ENCODE data around the gene MMAB. TPM values are rescaled to one million over a fixed set of nuclear protein-coding genes. Genes with fewer than 3 reads are reported as not detected.

Gene MMAB
- polyA plus RNA-seq, 5 donors: 22.7 to 36.2 (median 26.5) TPM

- no peak for DNase-seq
These were observed 12.2 kb downstream of the MMAB start for GRCh38 chr12:109560867-109561710.

GRCh38 chr12:109559601-109560000 is 13.7 kb downstream of the MMAB start:
- DNase-seq: no peak

GRCh38 chr12:109559200-109559505 is 14.2 kb downstream of the MMAB start:
- no peak for DNase-seq

GRCh38 chr12:109558374-109559199 is 14.7 kb downstream of the MMAB start:
- DNase-seq: no peak

GRCh38 chr12:109557805-109558204 is 15.5 kb downstream of the MMAB start:
- DNase-seq: no peak

GRCh38 chr12:109557200-109557599 is 16.1 kb downstream of the MMAB start:
- DNase-seq: no peak

GRCh38 chr12:109555431-109556315 is 17.6 kb downstream of the MMAB start:
- DNase-seq: no peak

- no peak for DNase-seq
These were observed 18.5 kb downstream of the MMAB start for GRCh38 chr12:109554761-109555160.

- no peak for DNase-seq
These were observed 19.3 kb downstream of the MMAB start for GRCh38 chr12:109553906-109554500.

- no peak for DNase-seq
These were observed 19.8 kb downstream of the MMAB start for GRCh38 chr12:109553483-109553882.

GRCh38 chr12:109552971-109553370 is 20.3 kb downstream of the MMAB start:
- no peak for DNase-seq

- DNase-seq: no peak
These were observed 22.2 kb downstream of the MMAB start for GRCh38 chr12:109551108-109551507.

GRCh38 chr12:109550281-109550680 is 23.0 kb downstream of the MMAB start:
- no peak for DNase-seq

GRCh38 chr12:109549613-109550270 is 23.6 kb downstream of the MMAB start:
- no peak for DNase-seq

- no peak for DNase-seq
These were observed 25.0 kb downstream of the MMAB start for GRCh38 chr12:109548258-109548657.

GRCh38 chr12:109547286-109547685 is 26.0 kb downstream of the MMAB start:
- no peak for DNase-seq

GRCh38 chr12:109545826-109546225 is 27.5 kb downstream of the MMAB start:
- DNase-seq: no peak

GRCh38 chr12:109544955-109545531 is 28.3 kb downstream of the MMAB start:
- DNase-seq: no peak

- no peak for DNase-seq
These were observed 30.4 kb downstream of the MMAB start for GRCh38 chr12:109542876-109543275.

GRCh38 chr12:109542014-109542413 is 31.3 kb downstream of the MMAB start:
- no peak for DNase-seq

GRCh38 chr12:109541413-109541726 is 31.9 kb downstream of the MMAB start:
- no peak for DNase-seq
